GM12872 (cell line): ENCODE results near the gene CPLX4.

Experiments used
- CTCF ChIP-seq: IDR thresholded peaks from 3 replicates; pipeline ENCODE4 v1.5.1; 2011; ENCODE audit warnings: low read depth, mild to moderate bottlenecking, low read length, moderate library complexity; ENCODE audit not compliant: insufficient read depth

The CPLX4 gene

GRCh38 chr18:59308248-59308937, 10.1 kb downstream of the CPLX4 start:
- peak; percentile 64 for TF ChIP-seq CTCF

- no peak for TF ChIP-seq CTCF
Observed at GRCh38 chr18:59306640-59307039, 11.8 kb downstream of the CPLX4 start.

- no peak for TF ChIP-seq CTCF
Observed at GRCh38 chr18:59305295-59305694, 13.2 kb downstream of the CPLX4 start.

- no peak for TF ChIP-seq CTCF
Observed at GRCh38 chr18:59303656-59304195, 14.7 kb downstream of the CPLX4 start.

GRCh38 chr18:59303006-59303405, 15.4 kb downstream of the CPLX4 start:
- no peak for TF ChIP-seq CTCF

- no peak for TF ChIP-seq CTCF
Observed at GRCh38 chr18:59301929-59302328, 16.5 kb downstream of the CPLX4 start.

GRCh38 chr18:59300676-59301285, 17.7 kb downstream of the CPLX4 start:
- TF ChIP-seq CTCF, result no peak
